ENCODE data around the gene KHDRBS1.
"Not testable (repeated sequence)": the region's sequence is repeated elsewhere in the genome, so short reads cannot be mapped to it uniquely, and the experiment has no call there.

KHDRBS1 gene

DNA sequence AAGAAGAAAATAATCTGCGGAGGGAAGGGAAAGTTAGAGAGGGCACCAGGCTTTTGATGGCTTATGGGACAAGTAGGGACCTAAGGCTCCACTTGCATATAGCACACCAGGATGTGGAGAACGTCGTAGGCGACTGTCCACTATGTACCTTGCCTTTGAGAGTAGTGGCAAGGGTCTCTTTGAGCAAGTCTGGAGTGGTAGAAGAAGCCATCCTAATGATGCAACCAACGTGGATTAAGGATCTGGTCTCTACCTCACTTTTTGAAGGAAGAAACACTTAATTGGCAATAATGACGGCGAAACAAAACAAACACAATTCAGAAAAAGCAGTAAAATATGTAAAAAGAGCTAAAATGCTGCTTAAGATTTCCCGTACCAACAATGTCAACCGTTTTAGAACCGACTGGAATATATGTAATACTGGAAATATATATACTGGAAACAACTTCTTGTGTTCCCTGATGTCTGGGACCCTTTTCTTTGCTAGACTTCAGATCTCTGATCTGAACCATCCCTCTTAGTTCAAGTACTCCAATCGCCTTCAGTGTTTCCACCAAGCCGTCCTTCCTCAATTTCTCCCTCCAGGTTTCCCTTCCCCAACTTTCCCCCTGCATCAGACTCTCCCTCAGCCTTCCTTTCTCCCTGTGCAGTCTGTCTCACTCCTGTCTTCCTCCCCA is 821 bp upstream of the KHDRBS1 start:
- DNase-seq (ENCODE audit: insufficient read length, low spot score) (no peak), FAIRE-seq (no peak)

DNA sequence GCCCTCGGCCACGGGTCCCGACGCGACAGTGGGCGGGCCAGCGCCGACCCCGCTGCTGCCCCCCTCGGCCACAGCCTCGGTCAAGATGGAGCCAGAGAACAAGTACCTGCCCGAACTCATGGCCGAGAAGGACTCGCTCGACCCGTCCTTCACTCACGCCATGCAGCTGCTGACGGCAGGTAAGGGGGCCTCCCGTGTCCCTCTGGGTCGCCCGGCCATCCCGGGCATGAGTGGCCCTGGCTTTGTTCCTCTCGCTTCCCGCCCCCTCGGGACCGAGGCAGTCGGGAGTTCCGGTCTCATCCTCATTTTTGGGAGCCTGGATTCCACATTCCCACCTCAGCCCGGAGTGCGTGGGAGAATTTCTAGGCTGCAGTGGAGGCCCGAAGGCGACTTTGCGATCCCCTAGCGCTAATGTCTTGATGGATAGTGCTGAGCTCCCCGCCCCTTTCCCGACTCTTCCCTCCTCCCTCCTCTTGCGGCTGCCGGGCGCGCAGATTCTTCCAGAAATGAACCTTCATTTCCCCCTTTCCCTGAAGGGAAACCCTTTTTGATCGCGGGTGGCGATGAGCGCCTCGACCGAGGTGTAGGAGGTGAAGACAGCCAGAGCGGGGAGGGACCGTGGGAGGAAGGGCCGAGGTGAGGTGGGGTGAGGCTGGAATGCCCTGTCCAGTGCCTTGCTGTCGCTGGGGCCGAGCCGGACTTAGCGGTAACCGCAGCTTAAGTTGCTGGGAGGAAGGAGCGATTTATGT is 705 bp downstream of the KHDRBS1 start:
- DNase-seq (ENCODE audit: insufficient read length, low spot score), result peak; percentile 28
- no peak for FAIRE-seq

GRCh38 chr1:32014948-32015273 is 1.2 kb downstream of the KHDRBS1 start:
- DNase-seq (ENCODE audit: insufficient read length, low spot score) (no peak), FAIRE-seq (no peak)

GRCh38 chr1:32020339-32020738 is 6.7 kb downstream of the KHDRBS1 start:
- no peak for FAIRE-seq
- no peak for DNase-seq (ENCODE audit: insufficient read length, low spot score)

DNA sequence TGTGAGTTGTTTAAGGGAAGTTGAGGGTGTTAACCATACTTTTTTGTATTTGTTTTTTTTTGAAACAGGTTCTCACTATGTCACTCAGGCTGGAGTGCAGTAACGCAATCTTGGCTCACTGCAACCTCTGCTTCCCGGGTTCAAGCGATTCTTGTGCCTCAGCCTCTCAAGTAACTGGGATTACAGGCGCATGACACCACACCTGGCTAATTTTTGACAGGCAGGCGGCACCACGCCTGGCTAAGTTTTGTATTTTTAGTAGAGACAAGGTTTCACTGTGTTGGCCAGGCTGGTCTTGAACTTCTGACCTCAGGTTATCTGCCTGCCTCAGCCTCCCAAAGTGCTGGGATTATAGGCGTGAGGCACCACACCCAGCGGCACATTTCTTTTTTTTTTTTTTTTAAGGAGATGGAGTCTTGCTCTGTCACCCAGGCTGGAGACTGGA is 7.9 kb downstream of the KHDRBS1 start:
- not testable (repeated sequence) for FAIRE-seq; DNase-seq (ENCODE audit: insufficient read length, low spot score)

- no peak for FAIRE-seq
- no peak for DNase-seq (ENCODE audit: insufficient read length, low spot score)
These were observed 9.7 kb downstream of the KHDRBS1 start for GRCh38 chr1:32023351-32023750.

DNA sequence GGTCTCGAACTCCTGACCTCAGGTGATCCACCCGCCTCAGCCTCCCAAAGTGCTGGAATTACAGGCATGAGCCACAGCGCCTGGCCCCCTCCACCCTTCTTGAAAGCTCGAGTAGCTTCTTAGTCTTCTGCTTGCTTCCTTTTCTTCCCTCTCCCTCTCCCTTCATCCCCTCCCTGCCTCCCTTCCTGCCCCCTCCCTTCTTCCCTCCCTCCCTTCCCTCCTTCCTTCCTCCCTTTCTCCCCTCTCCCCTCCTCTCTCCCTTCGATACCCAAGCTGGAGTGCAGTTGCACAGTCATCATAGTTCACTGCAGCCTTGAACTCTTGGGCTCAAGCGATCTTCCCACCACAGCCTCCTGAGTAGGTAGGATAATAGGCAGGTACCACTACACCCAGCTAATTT is 11.8 kb downstream of the KHDRBS1 start:
- no peak for DNase-seq (ENCODE audit: insufficient read length, low spot score)
- no peak for FAIRE-seq

- DNase-seq (ENCODE audit: insufficient read length, low spot score) (no peak), FAIRE-seq (no peak)
These were observed 15.1 kb downstream of the KHDRBS1 start for GRCh38 chr1:32028746-32029145.

DNA sequence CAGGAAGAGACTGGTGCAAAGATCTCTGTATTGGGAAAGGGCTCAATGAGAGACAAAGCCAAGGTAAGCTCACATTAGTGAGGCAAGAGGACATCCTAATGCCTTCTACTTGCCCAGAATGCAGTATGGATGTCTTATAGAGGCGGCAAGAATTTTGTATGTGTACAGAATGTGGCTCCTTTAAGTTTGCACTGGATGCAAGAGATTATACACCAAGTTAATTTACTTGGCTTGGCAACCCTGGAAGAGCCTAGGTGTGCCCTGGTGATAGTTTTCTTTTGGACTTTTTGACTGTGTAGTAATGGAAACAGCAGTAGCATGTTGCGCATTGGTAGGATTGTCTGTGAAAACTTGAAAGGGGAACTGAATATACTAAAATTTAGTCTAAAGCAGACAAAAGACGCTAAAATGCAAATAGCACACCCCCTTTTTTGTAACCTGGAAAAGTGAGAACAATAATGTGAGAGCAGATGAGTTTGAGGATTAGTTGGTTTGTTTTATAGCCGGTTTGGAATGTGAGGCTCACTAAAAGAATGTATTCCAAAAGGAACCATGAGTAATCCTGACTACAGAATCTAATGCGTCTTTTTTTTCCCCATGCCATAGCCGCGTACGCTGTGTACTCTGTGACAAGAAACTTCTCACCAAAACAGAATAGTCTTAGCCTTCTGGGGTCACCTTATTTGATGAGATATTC is 18.1 kb downstream of the KHDRBS1 start:
- DNase-seq (ENCODE audit: insufficient read length, low spot score), result peak; percentile 51
- no peak for FAIRE-seq

- FAIRE-seq (no peak), DNase-seq (ENCODE audit: insufficient read length, low spot score) (no peak)
These were observed 18.6 kb downstream of the KHDRBS1 start for GRCh38 chr1:32032275-32032615.

DNA sequence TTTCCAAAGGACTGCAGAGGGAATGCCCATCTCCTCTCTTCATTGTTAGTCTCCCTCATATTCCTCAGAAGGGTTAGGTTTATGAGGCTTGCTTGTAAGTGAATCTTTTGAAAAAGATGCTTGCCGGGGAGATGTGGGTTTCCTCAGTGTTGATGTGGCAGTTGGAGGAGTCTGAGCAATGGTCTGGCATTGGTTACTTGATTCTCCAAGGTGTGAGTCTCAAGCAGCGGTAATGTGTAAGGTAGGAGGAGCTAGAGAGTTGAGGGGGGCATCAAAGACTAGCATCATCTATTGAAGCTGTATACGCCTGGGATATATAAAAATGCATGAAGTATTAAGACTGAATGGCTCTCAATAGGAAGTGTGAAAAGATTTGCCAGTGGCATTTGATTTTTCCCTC is 21.5 kb downstream of the KHDRBS1 start:
- DNase-seq (ENCODE audit: insufficient read length, low spot score), result no peak
- FAIRE-seq, result no peak

DNA sequence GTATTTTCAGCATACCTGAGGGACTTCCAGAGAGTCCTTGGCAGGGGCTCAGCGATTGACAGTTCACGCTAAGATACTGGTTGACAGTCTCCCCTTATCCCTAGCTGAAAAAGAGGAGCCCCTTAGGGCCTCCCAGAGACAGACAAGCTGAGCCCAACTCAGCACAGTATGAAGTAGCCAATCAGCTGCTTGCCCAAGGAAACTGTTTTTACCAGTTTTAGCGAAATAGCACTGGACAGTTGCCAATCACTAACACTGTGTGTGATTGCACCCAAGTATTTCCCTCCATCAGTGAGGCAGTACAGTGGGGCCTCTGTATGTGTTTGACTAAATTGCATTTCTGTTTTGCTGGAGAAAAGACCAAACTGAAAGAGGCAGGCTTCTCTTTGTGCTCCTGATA is 27.0 kb downstream of the KHDRBS1 start:
- DNase-seq (ENCODE audit: insufficient read length, low spot score) (no peak), FAIRE-seq (no peak)

DNA sequence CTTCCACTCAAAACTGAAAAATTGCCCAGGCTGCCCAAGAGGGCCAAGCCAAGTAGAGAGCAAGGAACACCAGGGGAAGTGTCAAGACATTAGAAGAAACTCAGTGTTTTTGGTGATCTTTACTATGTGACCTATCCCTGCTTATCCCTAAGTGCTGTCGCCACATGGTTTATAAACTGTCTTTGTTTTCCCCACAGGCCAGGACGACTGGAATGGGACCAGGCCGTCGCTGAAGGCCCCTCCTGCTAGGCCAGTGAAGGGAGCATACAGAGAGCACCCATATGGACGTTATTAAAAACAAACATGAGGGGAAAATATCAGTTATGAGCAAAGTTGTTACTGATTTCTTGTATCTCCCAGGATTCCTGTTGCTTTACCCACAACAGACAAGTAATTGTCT is 28.7 kb downstream of the KHDRBS1 start:
- DNase-seq (ENCODE audit: insufficient read length, low spot score), result no peak
- no peak for FAIRE-seq

DNA sequence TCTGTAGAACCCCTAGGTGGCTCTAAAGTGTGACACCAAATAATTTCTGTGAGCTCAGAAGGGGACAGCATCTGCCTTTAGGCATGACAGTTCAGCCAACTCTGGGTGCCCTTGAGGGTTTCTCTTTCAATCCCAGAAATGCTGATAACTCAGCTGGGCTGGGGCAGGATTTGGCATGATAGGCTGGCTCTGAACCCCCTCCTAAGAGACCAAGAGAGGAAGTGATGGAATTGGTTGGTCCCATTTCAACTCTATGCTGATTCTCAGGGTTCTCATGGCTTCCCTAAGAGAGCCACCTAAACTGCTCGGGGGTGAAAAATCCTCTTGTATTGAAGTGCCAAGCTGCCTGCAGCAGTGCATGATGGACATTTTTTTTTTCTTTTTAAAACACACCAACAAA is 30.6 kb downstream of the KHDRBS1 start:
- DNase-seq (ENCODE audit: insufficient read length, low spot score) (no peak), FAIRE-seq (no peak)

GRCh38 chr1:32045772-32046171 is 32.1 kb downstream of the KHDRBS1 start:
- FAIRE-seq, result no peak
- DNase-seq (ENCODE audit: insufficient read length, low spot score), result no peak

- DNase-seq (ENCODE audit: insufficient read length, low spot score) (no peak), FAIRE-seq (no peak)
These were observed 34.0 kb downstream of the KHDRBS1 start for GRCh38 chr1:32047701-32048100.

DNA sequence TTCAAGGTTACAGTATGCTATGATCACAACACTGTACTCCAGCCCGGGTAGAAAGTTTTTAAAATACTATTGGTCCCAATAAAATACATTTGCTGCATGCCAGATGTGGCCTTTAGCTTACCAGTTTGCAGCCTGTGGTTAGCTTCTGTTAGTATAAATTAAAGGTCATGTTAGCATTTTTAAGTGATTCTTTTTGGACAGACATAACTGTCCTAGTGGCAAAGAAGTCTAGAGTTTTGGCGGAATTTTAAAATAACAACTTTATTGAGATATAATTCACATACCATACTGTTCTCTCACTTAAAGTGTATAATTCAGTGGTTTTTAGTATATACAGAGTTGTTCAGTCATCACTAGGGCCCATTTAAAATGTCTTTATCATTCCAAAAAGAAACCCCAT is 34.8 kb downstream of the KHDRBS1 start:
- FAIRE-seq (no peak), DNase-seq (ENCODE audit: insufficient read length, low spot score) (no peak)

DNA sequence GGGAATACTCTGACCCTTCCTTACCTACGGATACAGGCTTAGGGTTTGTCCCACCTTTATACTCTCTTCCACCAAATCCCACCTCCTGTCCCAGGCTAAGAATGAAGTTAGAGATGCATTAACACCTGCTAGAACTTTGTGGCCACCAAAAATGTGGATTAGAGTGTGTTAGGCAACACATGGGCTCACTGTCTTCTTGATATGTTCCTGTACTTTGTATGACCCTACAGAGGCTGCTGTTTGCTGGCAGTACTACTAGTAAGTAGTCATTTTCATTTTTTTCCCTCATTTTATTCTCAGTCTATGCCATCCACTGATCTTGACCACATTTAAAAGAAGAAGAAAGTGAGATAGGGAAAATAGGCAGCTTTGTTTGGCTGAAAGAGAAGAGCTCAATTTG is 38.0 kb downstream of the KHDRBS1 start:
- DNase-seq (ENCODE audit: insufficient read length, low spot score) (no peak), FAIRE-seq (no peak)

GRCh38 chr1:32052887-32053286 is 39.2 kb downstream of the KHDRBS1 start:
- DNase-seq (ENCODE audit: insufficient read length, low spot score), result no peak
- no peak for FAIRE-seq

DNA sequence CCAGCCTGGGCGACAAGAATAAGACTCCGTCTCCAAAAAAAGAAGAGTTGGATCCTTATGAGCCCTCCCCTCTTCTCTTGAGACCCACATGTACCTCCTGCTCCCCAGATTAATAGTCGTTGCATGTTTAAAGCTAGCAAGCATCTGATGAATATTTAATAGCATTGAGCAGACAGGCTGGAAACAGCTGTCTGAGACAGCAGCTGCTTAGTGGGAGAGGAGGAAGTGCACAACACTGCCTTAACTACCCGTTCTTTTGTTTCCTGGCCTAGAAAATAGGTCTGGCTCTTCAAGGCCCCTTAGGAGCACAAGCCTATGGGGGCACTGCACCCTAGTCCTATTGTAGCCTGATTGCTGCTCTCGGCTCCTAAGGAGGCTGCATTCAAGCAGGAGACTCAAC is 41.7 kb downstream of the KHDRBS1 start:
- no peak for FAIRE-seq

DNA sequence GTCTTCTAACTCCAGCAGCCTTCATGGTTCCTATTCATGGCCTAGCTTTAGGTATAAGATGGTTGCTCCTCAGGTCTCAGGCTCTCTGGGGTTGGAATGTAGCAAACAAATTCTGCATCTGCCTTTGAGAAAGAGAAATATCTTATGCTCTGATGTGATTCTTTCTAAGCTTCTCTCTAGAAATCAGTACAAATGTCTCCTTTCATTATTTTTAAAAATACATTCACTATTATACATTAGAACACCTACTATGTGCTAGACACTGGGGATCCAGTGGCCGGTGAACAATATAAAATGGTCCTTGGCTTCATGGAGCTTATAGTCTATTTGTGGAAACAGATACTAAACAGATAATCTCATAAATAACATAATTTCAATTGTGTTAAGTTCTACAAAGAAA is 42.9 kb downstream of the KHDRBS1 start:
- DNase-seq (ENCODE audit: insufficient read length, low spot score) (no peak), FAIRE-seq (no peak)

More for the DNA sequence above, 41.7 kb downstream of the KHDRBS1 start:
- no peak for DNase-seq (ENCODE audit: insufficient read length, low spot score)

DNA sequence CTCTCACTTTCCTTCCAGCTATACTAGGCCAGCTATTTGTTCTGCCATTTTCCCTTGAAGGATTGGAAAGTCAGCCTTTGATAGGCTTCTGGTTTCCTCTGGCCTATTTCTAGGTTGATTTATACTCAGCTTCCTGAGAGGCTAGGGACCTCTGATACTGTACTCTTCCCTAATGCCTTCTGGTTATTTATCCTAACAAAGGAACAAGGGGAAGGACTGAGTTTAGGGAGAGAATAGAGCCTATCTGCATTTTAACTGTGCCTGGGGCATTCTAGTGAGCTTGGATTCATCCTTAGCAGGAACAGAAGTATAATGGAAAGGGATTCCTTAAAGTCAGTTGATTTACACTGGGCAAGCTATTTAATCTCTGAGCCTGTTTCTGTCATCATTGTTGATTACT is 47.2 kb downstream of the KHDRBS1 start:
- FAIRE-seq, result no peak
- DNase-seq (ENCODE audit: insufficient read length, low spot score), result no peak

Measured in HTR-8/SVneo (cell line).